HG03095 (cell line): Measurements from ENCODE around the gene TERF2IP.
A peak's percentile ranks its signal among the peaks of the same experiment; 100 is the strongest.

Source experiments
- ATAC-seq: cut with Tn5 transposase; IDR thresholded peaks from one replicate; pipeline ENCODE4 v1.9.1; 2021; ENCODE audit warnings: moderate library complexity; ENCODE audit not compliant: unreplicated experiment

Gene TERF2IP, protein sequence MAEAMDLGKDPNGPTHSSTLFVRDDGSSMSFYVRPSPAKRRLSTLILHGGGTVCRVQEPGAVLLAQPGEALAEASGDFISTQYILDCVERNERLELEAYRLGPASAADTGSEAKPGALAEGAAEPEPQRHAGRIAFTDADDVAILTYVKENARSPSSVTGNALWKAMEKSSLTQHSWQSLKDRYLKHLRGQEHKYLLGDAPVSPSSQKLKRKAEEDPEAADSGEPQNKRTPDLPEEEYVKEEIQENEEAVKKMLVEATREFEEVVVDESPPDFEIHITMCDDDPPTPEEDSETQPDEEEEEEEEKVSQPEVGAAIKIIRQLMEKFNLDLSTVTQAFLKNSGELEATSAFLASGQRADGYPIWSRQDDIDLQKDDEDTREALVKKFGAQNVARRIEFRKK

GRCh38 chr16:75647492-75648264 is at the start of gene TERF2IP, which contains the start of gene KARS1:
TERF2IP (plus strand) TSS chr16:75647773; CDS start chr16:75647883, 110 bp downstream.
KARS1 (minus strand) TSS chr16:75647665; CDS start chr16:75647639, 26 bp downstream.
- peak; percentile 81 for ATAC-seq

GRCh38 chr16:75599452-75600277 is 47.9 kb upstream of the TERF2IP start:
- no peak for ATAC-seq

DNA sequence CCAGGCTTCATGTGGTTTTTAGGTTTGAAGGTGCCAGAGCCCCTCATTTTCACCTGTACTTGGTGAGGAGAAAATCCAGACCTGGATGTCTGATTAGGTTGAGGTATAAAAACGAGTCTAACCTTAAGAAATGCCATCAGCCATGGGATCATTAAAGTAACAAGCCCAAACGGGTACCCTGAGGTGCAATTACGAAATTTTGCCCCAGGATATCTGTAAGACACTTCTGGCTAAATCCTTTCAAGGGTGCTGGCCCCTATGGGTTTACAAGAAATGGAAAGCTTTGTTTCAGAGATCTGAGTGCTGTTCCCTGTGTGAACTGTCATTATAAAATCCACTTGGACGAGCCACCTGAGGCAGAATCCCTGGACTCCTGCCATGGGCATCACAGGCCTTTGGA is 44.3 kb upstream of the TERF2IP start:
- no peak for ATAC-seq

DNA sequence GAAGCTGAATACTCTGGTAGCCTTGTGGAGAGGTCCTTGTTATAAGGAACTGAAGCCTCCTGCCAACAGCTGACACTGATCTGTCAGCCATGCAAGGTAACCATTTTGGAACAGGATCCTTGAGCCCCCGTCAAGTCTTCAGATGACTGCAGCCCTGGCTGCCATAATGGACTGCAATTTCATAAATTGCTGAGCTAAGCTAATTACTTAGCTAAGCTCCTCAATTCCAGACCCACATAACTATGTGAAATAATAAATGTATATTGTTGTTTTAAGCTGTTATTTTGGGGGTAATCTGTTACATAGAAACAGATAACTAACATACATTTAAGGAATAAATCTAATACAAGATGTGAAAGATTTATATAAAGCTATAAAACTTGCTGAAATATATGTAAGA is 41.1 kb upstream of the TERF2IP start:
- ATAC-seq = no peak

DNA sequence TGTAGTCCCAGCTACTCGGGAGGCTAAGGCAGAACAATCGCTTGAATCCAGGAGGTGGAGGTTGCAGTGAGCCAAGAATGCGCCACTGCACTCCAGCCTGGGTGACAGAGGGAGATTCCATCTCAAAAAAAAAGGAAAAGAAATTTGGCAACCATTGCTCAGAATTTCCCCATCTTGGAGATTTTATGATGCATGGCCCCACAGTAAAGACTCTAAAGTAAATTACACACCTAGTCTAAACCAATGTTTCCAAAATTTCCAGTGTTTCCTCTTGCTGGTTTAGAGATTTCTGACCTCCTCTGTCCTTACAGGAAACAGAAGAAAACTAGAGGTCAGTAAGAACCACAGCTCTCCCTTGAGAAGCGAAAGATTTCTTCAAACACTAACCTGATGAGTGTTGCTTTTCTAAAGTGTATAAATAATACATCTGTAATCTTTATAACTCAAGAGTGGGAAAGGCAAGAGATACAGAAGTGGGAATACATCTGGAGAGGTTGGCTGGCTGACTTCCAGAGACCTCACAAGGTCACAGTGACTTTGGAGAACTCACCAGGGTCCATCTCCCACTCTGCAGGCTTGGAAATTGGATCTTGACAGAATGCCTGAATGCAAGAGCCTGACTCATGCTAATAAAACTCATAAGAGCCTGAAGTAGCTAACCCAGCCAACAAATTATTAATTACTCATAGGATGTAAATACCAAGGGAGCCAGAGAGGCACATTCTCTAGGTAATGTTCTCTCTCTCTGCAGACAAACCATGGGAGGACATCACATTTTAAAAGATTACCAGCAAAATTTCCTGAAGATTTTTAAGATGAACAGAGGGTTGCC is 33.3 kb upstream of the TERF2IP start:
- ATAC-seq = no peak

- ATAC-seq = no peak
Measured at GRCh38 chr16:75615619-75616018, 32.0 kb upstream of the TERF2IP start.

DNA sequence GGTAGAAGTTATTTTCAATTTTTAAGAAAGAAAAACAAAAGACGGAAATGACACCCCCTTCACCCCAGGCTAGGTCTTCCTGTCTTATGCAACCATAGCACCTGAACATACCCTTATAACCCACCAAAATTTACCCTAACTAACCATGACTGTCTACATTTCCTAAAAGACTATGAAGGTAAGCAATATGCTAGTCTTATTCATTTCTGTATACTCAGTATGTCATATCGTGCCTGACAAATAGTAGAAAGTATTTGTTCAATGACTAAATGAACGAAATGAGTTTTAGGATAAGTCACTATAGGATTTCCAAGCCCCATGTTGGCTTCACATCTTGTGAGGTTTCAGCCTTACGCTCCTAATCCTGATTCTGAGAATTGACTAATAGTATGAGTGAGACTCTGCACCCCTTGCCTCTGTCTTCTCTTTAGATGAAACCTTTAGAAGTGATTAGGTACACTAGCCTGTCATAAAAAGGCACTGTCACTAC is 31.0 kb upstream of the TERF2IP start:
- no peak for ATAC-seq

DNA sequence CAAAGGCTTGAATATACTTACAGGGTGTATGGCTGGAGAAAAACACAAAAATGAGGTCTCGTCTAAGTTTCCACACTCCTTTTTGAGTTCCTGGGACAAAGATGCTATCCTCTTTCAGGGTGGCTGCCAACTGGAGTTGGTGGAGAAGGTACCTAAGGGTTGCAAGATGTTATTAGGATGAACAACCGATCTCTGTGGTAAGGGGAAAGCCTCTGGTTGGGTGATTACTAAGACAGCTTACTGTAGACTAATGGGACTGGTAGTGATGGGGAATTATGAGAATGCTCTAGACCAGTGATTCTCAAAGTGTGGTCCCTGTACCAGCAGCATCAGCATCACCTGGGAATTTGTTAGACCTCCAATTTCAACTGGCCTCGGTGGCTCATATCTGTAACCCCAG is 30.5 kb upstream of the TERF2IP start:
- ATAC-seq = no peak

GRCh38 chr16:75618780-75619179 is 28.8 kb upstream of the TERF2IP start:
- no peak for ATAC-seq

GRCh38 chr16:75620326-75621169 is 27.0 kb upstream of the TERF2IP start:
- no peak for ATAC-seq

GRCh38 chr16:75621170-75621477 is 26.4 kb upstream of the TERF2IP start:
- ATAC-seq = no peak

- peak; percentile 86 for ATAC-seq
Measured at GRCh38 chr16:75622761-75623605, 24.6 kb upstream of the TERF2IP start, which contains the start of gene ADAT1. ADAT1 (minus strand) TSS chr16:75623281; CDS start chr16:75620799, 2,482 bp downstream.

DNA sequence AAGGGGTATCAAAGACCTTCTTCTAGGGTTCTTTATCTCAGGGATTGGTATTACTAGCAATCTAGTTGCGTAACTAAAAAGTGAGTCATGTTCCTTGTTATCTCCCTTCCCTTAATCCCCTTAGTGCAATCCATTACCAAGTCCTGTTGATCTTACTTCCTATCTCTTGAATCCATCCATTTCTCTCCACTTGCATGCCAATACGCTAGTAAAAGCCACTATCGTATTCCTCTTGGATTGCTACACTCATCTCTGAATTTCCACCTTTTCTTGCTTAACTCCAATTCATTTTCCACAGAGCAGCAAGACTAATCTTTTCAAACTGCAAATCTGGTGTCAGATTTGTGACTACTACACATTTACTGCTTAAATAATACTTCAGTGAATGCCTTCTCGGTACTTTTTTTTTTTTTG is 22.6 kb upstream of the TERF2IP start:
- ATAC-seq = no peak

DNA sequence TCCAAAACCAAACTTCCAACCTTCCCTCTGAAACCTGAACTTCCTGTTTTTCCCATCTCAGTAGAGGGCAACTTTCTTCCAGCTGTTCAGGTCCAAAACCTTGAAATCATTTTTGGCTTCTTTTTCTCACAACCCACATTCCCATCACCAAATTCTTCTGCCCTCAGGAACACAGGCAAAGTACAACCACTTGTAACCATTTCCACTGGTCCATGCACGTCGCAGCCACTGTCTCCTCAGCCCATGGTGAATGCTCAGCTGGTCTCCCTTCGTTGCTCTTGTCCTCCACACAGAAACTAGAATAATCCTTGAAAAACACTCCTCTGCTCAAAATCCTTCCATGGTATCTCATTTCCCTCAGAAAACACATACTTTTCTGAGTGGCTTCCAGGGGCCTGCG is 20.8 kb upstream of the TERF2IP start:
- no peak for ATAC-seq

- ATAC-seq = no peak
Measured at GRCh38 chr16:75627851-75628250, 19.7 kb upstream of the TERF2IP start.

DNA sequence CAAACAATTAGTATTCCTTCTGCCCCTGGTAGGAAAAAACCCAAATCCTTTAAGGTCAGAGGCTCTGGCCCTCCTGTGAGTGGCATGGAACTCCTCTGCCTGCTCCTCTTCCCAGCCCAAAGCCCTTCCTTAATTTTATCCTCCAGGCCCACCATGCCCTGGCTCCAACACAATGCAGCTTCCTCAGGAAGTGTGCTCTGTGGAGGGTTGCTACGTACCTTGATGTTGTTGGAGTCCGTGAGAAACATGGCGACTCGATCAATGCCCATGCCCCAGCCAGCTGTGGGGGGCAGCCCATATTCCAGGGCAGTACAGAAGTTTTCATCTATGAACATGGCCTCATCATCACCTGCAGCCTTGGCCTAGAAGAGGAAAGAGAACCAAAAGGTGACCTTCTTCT is 19.2 kb upstream of the TERF2IP start:
- no peak for ATAC-seq

DNA sequence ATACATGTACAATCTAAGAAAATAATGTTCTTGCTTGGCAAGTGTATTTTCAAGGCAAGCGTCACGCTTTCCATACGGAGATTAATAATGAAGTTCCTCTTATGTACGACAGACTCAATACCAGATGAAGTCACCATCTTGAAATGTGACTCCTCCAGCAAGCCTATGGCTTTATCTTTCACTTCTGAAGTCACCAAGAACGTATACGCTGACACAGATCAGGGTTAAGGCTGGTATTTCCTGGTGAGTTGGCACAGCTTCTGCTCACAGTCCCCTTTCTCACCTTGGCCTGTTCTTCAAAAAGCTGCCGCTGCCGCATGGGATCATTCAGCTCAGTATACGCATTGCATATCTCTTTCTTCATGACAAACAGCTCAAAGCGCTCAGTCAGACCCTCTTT is 18.4 kb upstream of the TERF2IP start:
- ATAC-seq = no peak

DNA sequence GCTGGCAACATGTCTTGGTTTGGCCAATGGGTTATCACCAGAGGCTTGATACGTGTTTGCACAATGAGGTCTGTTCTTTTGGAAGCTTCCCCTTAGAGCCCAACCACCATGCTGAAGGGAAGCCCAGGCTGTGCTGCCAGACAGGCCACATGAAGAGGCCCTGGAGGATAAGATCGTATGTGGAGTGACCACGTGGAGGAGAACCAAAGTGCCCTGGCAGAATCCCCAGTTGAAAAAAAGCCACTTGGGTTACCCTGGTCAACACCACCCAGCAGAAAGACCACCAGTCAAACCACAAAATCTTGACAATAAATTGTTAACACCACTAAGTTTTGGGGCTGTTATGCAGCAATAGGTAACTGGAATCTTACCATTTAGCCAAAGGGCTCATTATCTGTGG is 17.5 kb upstream of the TERF2IP start:
- no peak for ATAC-seq
